H7 (cell line): ENCODE data around the gene PPARG. TPM values are rescaled to one million over a fixed set of nuclear protein-coding genes. Genes with fewer than 3 reads are reported as not detected.
"Not testable (repeated sequence)": the region's sequence is repeated elsewhere in the genome, so short reads cannot be mapped to it uniquely, and the experiment has no call there.

ENCODE experiments used
- DNase-seq: peaks from one replicate; pipeline ENCODE4 v3.0.0; 2012
- H3K27me3 ChIP-seq: 2 replicates; pipeline ENCODE4 v1.6.0; 2011; ENCODE audit warnings: mild to moderate bottlenecking, low read length; ENCODE audit not compliant: control insufficient read depth, insufficient read depth
- H3K36me3 ChIP-seq: replicated peaks from 2 replicates; pipeline ENCODE4 v1.5.1; 2011; ENCODE audit warnings: low read length; ENCODE audit not compliant: control insufficient read depth, insufficient read depth
- H3K4me3 ChIP-seq: 2 replicates; pipeline ENCODE4 v1.5.1; 2011; ENCODE audit warnings: low read depth, mild to moderate bottlenecking, control low read depth, low read length, moderate library complexity; ENCODE audit not compliant: insufficient read depth
- total RNA-seq: library from RNA; depleted of rRNA; stranded (reverse); fragments of >200 nt; shearing (Covaris generic); gene quantifications from 2 replicates; pipeline ENCODE4 v1.2.3, GENCODE V29; 2014

PPARG gene
- total RNA-seq, 1 experiment from 2014 or later = 0.62 TPM

DNA sequence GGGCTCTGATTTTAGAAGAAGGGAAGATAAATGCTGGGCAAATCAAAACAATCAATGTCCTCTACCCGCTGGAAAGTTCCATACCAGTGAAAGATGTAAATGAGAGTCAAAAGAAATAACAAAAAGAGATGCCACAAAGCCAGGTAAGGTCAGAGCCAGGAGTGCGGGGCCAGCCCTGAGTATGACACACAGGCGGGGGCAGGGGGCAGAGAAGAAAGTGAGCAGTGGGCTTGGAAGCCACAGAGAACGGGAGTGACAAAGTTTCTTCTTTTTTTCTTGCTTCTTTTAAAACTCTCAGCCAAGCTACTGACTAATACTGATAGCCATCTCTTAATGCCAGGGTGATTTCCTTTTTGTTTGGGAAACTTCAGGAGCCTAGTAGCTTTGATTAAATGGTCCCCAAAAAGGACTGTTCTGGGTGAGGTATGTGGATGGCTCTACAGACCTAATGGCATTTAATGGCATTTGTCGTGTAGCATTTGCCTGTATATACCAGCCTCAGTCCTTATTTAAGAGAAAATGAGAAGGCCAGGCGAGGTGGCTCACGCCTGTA lies 172.3 kb downstream of the PPARG start:
- H3K36me3 ChIP-seq = no peaks in the 10 kb centered on the region
- DNase-seq = no peak
- no peaks in the 10 kb centered on the region for H3K27me3 ChIP-seq

DNA sequence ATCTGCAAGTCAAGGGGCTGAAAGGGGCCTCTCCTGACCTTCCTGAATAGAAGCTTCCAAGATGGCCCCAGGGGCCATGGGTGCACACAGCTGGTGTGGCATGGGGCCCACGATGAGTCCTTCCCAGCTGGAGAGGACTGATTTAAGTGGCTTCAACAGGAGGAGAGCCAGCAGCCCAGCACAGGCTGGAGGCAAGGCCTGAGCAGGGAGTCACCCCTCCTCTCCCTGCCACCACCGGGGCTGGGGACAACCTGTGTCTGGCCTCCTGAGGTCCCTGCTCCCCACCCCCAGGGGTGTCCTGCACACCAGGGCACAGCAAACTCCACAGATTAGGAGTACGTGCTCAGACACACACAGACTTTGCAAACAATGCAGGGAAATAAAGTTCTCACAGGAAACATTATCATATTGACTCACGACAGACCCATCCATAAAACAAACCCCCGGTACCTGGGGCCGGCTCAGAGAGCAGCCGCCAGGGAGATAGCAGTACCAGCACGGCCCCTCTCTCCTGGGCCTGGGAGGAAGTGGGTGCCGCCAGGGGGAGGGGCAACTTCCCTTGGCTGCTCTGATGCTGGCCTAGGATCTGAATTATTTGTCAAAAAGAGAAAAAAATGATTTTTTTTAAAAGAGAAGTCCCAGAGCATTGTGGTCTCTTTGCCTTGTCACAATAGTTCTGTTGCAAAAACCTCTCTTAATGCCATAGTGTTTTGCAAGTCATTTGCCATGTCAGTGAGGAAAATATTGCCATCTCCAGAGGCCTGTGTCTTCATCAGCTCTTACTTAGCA lies 173.5 kb downstream of the PPARG start:
- Histone ChIP-seq H3K4me3 (no peak overlapping the region), H3K36me3 (no peaks in the 10 kb centered on the region), H3K27me3 (no peaks in the 10 kb centered on the region)
- no peak for DNase-seq

More for the DNA sequence above, 172.3 kb downstream of the PPARG start:
- H3K4me3 ChIP-seq = no peak overlapping the region

DNA sequence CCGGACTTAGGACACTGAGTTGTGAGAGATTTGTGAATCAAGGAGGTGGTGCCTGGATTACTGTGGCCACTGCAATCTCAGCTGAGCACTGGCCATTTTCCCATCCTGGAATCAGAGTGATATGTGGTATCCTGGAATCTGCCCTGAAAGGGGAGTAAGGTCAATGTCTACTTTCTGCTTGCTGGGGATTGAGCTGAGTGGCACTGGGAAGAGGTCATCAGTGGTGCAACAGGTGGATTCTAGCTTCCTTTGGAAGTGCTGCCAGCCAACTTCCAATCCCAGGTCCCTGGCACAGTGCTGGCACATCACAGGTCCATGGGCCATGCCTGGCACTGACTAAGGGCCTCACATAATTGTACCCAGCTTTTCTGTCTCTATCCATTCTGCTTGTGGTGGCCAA lies 174.8 kb downstream of the PPARG start:
- Histone ChIP-seq H3K27me3 (no peaks in the 10 kb centered on the region), H3K36me3 (no peaks in the 10 kb centered on the region), H3K4me3 (no peak overlapping the region)
- no peak for DNase-seq

DNA sequence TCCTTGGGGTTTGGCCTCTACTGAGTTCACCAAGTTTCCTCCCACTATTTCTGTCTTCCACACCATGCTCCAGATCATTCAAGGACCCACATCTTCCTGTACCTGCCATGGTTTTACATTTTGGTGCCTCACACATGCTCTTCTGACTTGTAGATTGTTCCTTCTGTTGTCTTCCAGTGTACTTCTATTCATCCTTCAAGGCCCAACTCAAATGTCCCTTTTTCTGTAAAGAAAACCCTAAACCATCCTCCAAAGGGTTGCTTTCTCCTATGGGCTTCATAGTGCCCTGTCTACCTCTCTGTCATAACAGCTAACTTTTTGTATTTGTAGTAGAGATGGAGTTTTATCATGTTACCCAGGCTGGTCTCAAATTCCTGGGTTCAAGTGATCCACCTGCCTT lies 175.3 kb downstream of the PPARG start:
- H3K36me3 ChIP-seq = no peaks in the 10 kb centered on the region
- DNase-seq = no peak

DNA sequence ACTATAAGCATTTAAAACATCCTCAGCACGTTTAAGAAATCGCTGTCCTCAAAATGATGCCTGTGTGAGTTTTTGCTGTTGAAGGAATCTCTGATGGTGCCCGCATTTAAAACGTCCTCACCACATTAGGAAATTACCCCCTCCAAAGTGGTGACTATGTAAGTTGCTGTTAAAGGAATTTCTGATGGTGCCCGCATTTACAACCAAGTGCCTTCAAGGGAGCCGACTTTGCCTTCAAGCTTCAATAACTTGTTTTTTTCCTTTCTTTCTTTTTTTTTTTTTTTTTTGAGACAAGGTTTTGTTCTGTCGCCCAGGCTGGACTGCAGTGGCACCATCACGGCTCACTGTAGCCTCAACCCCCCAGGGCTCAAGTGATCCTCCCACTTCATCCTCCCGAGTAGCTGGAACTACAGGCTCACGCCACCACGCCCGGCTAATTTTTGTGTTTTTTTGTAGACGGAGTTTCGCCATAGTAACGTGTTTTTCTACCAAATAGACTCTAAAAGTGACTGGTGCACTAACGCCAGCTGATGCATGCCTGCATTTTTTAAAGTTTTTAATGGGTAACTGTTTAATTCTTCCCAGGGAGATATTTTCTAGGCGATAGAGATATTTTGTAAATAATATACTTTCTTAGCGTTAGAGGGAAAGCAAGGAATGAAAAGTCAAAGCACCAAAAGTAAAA lies 176.4 kb downstream of the PPARG start:
- H3K27me3 ChIP-seq = no peaks in the 10 kb centered on the region
- no peak for DNase-seq
- H3K4me3 ChIP-seq = no peak overlapping the region
- H3K36me3 ChIP-seq = no peaks in the 10 kb centered on the region

More for the DNA sequence above, 175.3 kb downstream of the PPARG start:
- H3K27me3 ChIP-seq = no peaks in the 10 kb centered on the region
- no peak overlapping the region for H3K4me3 ChIP-seq

DNA sequence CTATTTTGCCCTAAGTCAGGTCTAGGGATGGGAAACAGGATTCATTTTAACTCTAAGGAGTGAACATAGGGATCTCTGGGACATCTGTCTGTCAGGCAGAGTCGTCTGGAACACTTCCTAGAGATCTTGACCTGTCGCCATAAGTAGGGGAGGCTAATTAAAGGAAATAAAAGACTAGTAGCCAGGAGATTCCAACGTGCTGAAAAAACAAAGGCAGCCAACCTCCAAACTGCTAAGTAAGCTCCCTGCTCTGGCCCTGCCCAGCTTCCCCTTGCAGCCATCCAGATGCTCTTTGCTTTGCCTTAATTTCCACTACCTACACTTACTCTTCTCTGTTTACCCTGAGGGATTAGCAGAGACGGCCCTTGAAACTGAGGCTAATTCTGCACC lies 177.0 kb downstream of the PPARG start:
- no peaks in the 10 kb centered on the region for H3K27me3 ChIP-seq
- no peak overlapping the region for H3K4me3 ChIP-seq
- DNase-seq = no peak
- H3K36me3 ChIP-seq = no peaks in the 10 kb centered on the region

DNA sequence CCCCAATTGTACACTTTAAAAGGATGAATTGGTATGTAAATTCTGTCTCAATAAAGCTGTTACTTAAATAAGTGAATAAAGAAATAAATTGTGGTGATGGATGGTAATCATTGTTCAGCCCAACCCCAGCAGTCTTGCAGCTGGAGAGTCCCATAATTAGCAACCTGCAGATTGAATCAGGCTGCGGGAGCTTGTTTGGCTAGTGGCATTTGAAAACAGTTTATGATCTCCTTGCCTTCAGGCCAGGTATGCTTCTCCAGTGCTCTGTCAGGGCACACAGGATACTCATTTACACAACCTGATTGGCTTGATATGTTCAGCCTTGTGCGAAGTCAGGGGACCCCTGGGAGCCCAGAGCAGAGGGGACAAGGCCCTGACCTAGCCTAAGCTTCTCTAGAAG lies 178.9 kb downstream of the PPARG start:
- DNase-seq = no peak
- no peak overlapping the region for H3K4me3 ChIP-seq
- H3K27me3 ChIP-seq = no peaks in the 10 kb centered on the region
- H3K36me3 ChIP-seq = no peaks in the 10 kb centered on the region

DNA sequence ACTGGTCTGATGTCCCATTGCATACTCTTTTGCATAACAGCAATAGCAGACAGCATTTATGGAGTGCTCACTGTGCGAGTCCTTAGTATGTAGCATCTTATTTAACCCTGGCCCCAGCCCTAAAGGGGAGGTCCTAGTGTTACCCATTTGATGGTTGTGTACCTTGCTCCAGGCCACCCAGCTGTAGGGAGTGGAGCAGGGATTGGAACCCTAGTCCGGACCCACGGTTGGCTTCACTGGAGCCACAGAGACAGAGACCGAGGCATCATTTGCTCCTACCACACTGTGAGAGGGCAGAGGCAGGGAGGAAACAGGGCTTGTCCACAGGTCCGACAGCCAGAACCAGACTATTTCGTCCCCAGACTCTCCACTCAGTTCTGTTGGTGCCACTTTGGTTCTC lies 179.4 kb downstream of the PPARG start:
- Histone ChIP-seq H3K36me3 (no peaks in the 10 kb centered on the region), H3K4me3 (no peak overlapping the region), H3K27me3 (no peaks in the 10 kb centered on the region)
- no peak for DNase-seq

DNA sequence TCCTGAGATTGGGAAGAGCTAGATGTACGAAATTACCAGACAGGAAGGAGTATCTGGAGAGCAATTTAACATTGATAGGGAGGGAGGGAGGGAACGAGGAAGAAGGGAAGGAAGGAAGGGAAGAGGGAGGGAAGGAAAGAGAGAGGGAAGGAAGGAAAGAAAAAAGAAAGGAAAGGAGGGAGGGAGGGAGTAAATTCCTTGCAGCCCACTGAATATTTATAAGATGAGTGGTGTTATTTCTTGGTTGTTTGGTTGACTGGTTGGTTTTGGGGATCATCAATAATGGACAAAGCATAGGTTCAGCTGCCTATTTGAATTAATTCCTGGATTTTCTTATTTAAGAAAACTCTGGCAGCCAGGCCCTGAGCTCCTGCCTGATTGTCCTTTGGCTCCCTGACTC lies 179.9 kb downstream of the PPARG start:
- Histone ChIP-seq H3K27me3 (no peaks in the 10 kb centered on the region), H3K36me3 (no peaks in the 10 kb centered on the region)
- DNase-seq = no peak

DNA sequence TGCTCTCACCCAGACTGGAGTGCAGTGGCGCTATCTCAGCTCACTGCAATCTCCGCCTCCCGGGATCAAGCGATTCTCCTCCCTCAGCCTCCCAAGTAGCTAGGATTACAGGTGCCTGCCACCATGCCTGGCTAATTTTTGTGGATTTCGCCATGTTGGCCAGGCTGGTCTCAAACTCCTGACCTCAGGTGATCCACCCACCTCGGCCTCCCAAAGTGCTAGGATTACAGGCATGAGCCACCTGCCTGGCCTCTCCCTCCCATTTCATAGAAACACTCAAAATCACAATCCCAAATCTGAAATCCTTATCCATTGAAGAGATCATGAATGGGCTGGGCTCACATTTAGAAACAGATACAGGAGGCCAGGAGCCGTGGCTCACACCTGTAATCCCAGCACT lies 180.4 kb downstream of the PPARG start:
- H3K27me3 ChIP-seq, H3K4me3 ChIP-seq, H3K36me3 ChIP-seq, DNase-seq: not testable (repeated sequence)

More for the DNA sequence above, 179.9 kb downstream of the PPARG start:
- H3K4me3 ChIP-seq = no peak overlapping the region

DNA sequence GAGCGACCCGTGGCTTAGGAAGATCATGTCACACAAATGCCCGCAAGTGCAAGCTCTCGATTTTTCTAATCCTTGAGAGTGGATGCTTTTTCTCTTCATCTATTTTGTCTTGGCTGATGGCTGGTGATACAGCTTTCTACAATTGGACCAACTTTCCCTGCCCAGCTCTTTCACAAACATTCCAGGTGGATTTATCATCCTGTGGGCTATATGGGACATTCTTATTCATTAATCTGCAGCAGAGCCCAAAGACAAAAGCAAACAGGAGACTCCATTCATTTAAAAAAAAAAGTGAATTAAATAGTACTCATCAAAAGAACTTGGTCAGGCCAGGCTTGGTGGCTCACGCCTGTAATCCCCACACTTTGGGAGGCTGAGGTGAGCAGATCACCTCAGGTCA lies 181.2 kb downstream of the PPARG start:
- no peak overlapping the region for H3K4me3 ChIP-seq
- DNase-seq = no peak
- H3K27me3 ChIP-seq = no peaks in the 10 kb centered on the region
- H3K36me3 ChIP-seq = no peaks in the 10 kb centered on the region

DNA sequence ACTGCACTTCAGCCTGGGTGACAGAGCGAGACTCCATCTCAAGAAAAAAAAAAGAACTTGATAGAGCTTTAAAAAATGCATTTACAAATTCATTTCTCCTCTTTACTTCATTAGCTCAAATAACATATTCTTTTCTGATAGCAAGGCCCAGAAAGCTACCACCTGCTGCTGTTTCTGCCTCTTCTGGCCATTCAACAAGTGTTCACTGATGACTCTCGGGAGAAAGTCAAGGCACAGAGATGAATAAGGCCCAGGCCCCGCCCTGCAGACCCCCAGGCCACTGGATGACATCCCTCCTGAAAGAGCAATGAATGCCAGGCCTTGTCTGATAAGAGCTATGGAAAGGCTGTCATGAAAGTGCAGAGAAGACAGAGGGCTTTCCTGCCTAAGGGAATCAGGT lies 181.8 kb downstream of the PPARG start:
- Histone ChIP-seq H3K36me3 (no peaks in the 10 kb centered on the region), H3K27me3 (no peaks in the 10 kb centered on the region), H3K4me3 (no peak overlapping the region)
- DNase-seq = no peak

DNA sequence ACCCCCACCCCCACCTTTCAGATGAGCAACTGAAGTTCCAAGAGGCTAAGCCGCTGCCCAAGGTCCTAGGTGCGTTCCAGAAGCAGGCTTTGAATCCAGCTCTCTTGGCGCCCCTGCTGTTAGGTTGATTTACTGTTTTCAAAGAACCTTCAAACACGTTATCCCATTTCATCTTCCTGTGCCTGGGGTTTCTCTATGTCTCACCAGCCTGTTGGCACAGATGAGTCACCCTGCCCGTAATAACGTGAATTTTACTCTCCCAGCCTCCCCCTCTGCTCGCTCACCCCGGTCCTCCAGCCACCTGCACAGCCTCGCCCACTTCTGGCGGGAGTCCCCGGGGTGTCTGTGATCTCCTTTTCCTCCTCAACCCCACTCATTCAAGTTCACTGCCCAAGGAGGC lies 182.4 kb downstream of the PPARG start:
- H3K4me3 ChIP-seq = no peak overlapping the region
- no peak for DNase-seq
- no peaks in the 10 kb centered on the region for H3K36me3 ChIP-seq
- H3K27me3 ChIP-seq = no peaks in the 10 kb centered on the region

DNA sequence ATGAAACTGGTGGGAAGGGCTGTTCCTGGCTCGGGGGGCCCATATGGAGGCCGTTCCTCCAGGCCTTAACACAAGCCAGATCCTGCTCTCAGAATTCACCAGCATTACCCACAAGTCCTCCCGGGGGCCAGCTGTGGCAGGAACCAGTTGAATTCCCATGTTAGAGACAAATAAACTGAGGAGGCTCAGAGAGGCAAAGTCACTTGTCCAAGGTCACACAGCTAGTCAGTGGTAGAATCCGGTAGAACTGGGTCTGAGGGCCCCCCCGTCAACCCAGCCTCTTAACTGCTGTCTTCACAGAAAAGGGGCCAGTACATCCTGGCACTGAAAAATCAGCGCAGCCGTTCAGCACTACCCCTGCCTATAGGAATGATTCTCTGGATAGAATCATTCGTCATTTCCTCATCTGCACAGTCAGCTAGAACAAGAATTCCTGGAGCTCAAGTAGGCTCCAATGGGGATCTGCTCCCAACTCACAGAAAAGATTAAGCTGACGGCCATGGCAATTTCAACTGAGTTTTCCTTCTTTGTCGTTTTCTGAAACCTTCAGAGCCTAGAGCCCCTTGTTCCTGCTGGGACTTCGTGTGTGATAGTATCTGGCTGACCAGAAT lies 183.2 kb downstream of the PPARG start:
- no peak for DNase-seq
- no peaks in the 10 kb centered on the region for H3K36me3 ChIP-seq
- no peaks in the 10 kb centered on the region for H3K27me3 ChIP-seq
- no peak overlapping the region for H3K4me3 ChIP-seq

DNA sequence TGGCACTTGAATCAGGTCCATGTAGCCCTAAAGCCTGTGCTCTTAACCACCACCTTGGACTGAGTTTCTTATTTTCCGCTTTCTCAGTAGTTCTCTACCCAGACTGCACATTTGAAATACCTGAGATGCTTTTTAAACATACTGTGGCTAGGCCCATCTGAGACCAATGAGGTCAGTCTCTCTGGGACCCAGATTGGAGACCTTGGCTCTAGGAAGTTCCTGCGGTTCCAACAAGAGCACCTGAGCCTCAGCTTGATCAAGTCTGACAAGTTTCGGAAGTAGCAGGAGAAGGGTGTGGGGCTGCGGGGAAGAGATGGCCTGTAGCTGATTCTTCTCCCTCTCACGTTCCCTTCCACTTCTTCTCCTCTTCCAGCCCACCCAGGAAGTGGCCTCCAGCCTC lies 183.9 kb downstream of the PPARG start:
- Histone ChIP-seq H3K4me3 (no peak overlapping the region), H3K36me3 (no peaks in the 10 kb centered on the region), H3K27me3 (no peaks in the 10 kb centered on the region)
- DNase-seq = no peak
